Calu3 (cell line): ENCODE results near the gene ARGFX. TPM values are rescaled to one million over a fixed set of nuclear protein-coding genes. Genes with fewer than 3 reads are reported as not detected.
A peak's percentile ranks its signal among the peaks of the same experiment; 100 is the strongest.

ENCODE experiments used
- BruUV-seq: library from RNA; stranded (reverse); fragments of 400-500 nt; replicated peaks from 2 replicates; lab custom pipeline; 2021; lab: Mats Ljungman, UMichigan
- CTCF ChIA-PET: fragments of 300-600 bp; sonication (Branson Sonifier 250); formaldehyde crosslinking; loops from one replicate; lab custom pipeline; 2022; ENCODE audit warnings: antibody characterized with exemption; lab: Charles Lee
- DNase-seq: peaks from one replicate; pipeline ENCODE4 v3.0.0; 2022
- H3K27ac Mint-ChIP-seq: one replicate; pipeline ENCODE4 v1.8.0; 2022; ENCODE audit warnings: mixed read lengths; ENCODE audit not compliant: unreplicated experiment
- H3K27me3 Mint-ChIP-seq: one replicate; pipeline ENCODE4 v1.8.0; 2022; ENCODE audit warnings: mixed read lengths; ENCODE audit not compliant: unreplicated experiment
- H3K36me3 Mint-ChIP-seq: one replicate; pipeline ENCODE4 v1.8.0; 2022; ENCODE audit warnings: mild to moderate bottlenecking, moderate library complexity, mixed read lengths; ENCODE audit not compliant: insufficient read depth, unreplicated experiment
- H3K4me1 Mint-ChIP-seq: one replicate; pipeline ENCODE4 v1.8.0; 2022; ENCODE audit warnings: mild to moderate bottlenecking, low read depth, mixed read lengths; ENCODE audit not compliant: unreplicated experiment
- H3K4me3 Mint-ChIP-seq: one replicate; pipeline ENCODE4 v1.8.0; 2022; ENCODE audit warnings: mild to moderate bottlenecking, low read depth, moderate library complexity, mixed read lengths; ENCODE audit not compliant: unreplicated experiment
- H3K9me3 Mint-ChIP-seq: one replicate; pipeline ENCODE4 v1.8.0; 2022; ENCODE audit warnings: low read depth, mixed read lengths; ENCODE audit not compliant: unreplicated experiment
- CTCF ChIP-seq: fragments of 200-600 bp; IDR thresholded peaks from one replicate; pipeline ENCODE4 v1.8.0; 2022; ENCODE audit warnings: antibody characterized with exemption; ENCODE audit not compliant: unreplicated experiment
- intact Hi-C: fragments of 100-400 bp; cut with micrococcal nuclease; formaldehyde crosslinking; loops from one replicate; pipeline ENCODE4 v1.10.0; 2022; ENCODE audit not compliant: unreplicated experiment
- total RNA-seq: library from RNA; stranded (reverse); gene quantifications from 2 replicates; pipeline ENCODE4 v1.2.3, GENCODE V29; 2022

The ARGFX gene
- total RNA-seq, 1 experiment from 2014 or later, result not detected

- Mint-ChIP-seq H3K4me3 (no peak overlapping the region), H3K9me3 (no peaks in the 10 kb centered on the region), H3K36me3 (peaks cover 5% of the 10 kb centered on the region), H3K27me3 (no peaks in the 10 kb centered on the region), H3K27ac (peak overlapping the region; percentile 25), H3K4me1 (no peaks in the 10 kb centered on the region)
- no peak for DNase-seq
- CTCF ChIA-PET, result no interaction called here
- intact Hi-C loops, result no loop called here
- BruUV-seq, result no TSS peak
- TF ChIP-seq CTCF, result no peak
Measured at GRCh38 chr3:121531269-121531668, 36.5 kb upstream of the ARGFX start.

GRCh38 chr3:121542924-121543323 lies 24.8 kb upstream of the ARGFX start:
- H3K9me3 Mint-ChIP-seq, result no peaks in the 10 kb centered on the region
- no peaks in the 10 kb centered on the region for H3K27me3 Mint-ChIP-seq
- H3K36me3 Mint-ChIP-seq, result peaks cover 22% of the 10 kb centered on the region
- H3K4me3 Mint-ChIP-seq, result no peak overlapping the region
- CTCF ChIA-PET, result no interaction called here
- no TSS peak for BruUV-seq
- intact Hi-C loops, result loop anchor here (10.0 kb wide), 4 partner anchors 202 to 812 kb away; partner anchors contain the start of genes EAF2, GOLGB1 and IQCB1
- H3K27ac Mint-ChIP-seq, result no peak overlapping the region
- TF ChIP-seq CTCF, result no peak
- no peak for DNase-seq
- no peaks in the 10 kb centered on the region for H3K4me1 Mint-ChIP-seq

GRCh38 chr3:121545049-121545573 lies 22.6 kb upstream of the ARGFX start:
- CTCF ChIA-PET, result interaction anchor here (1.0 kb wide), 1 partner anchor 31 kb away, joined by 4 read pairs; no protein-coding TSS in a partner anchor
- BruUV-seq, result no TSS peak
- Mint-ChIP-seq H3K4me1 (peaks cover 7% of the 10 kb centered on the region), H3K9me3 (no peaks in the 10 kb centered on the region), H3K36me3 (peaks cover 22% of the 10 kb centered on the region), H3K27ac (peak overlapping the region; percentile 91), H3K27me3 (no peaks in the 10 kb centered on the region), H3K4me3 (peak overlapping the region; percentile 83)
- DNase-seq, result no peak
- no peak for TF ChIP-seq CTCF
- intact Hi-C loops, result loop anchor here (5.0 to 10.0 kb wide), 5 partner anchors 200 to 810 kb away; partner anchors contain the start of genes EAF2, GOLGB1 and IQCB1

GRCh38 chr3:121545574-121546455 lies 21.9 kb upstream of the ARGFX start, which contains the start of gene POLQ:
POLQ (minus strand) TSS chr3:121545988; CDS start chr3:121545877, 111 bp downstream.
- DNase-seq, result peak; percentile 87
- CTCF ChIA-PET, result interaction anchor here (0.6 to 1.5 kb wide), 3 partner anchors 30 to 547 kb away, joined by 3 read pairs; no protein-coding TSS in a partner anchor
- Mint-ChIP-seq H3K36me3 (peaks cover 17% of the 10 kb centered on the region), H3K27me3 (no peaks in the 10 kb centered on the region), H3K4me1 (peaks cover 7% of the 10 kb centered on the region), H3K9me3 (no peaks in the 10 kb centered on the region), H3K4me3 (peak within 1 kb of the TSS; percentile 83), H3K27ac (peak within 1 kb of the TSS; percentile 91)
- BruUV-seq, result TSS peak; percentile 51
- no peak for TF ChIP-seq CTCF
- intact Hi-C loops, result loop anchor here (1.0 to 10.0 kb wide), 7 partner anchors 199 to 809 kb away; partner anchors contain the start of genes EAF2, GOLGB1 and IQCB1
